Measurements from ENCODE around the gene RNF4. TPM values are rescaled to one million over a fixed set of nuclear protein-coding genes. Genes with fewer than 3 reads are reported as not detected.

The RNF4 gene
- total RNA-seq, 2 donors from 2014 or later, result 38.7 to 38.9 TPM

DNA sequence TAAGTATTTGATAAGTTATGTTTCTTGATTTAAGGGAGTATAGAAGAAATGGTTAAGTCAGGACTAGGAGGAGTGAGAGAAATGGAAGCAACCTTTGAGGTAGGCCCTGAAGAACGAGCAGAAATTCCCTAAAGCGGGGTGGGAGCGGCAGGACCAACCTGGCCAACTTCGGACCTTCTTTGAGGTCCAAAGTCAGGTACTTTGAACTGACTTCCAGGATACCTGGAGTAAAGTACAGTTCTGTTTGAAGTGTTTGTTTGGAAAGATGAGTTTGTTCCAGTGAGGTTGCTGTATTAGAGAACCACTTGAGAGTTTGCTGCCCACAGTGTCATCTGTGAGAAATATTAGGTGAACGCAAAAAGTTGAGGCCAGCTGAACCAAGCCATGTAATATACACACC is 11.7 kb downstream of the RNF4 start:
- no peak for DNase-seq (ENCODE audit: low spot score)
- intact Hi-C loops (cut with DNase I), result no loop called here

DNA sequence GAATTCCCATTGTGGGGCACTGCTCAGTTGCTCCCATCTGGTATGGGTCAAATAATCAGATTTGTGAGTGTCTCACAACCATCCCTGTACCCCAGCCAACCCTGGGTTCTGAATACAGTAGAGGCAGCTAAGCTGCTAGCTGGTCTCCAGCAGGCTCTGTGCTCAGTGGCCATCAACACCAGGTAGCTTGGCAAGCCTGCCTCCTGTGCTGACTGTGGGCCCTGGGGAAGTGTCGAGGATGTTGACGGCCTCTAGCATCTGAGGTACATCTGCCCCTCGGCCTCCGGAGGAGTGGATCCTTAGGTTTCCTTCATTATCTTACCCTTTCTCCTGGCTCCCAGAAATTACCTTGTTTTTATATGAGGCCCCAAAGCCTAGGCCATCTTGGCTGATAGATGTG is 13.3 kb downstream of the RNF4 start:
- DNase-seq (ENCODE audit: low spot score), result peak; percentile 38
- intact Hi-C loops (cut with DNase I), result no loop called here

DNA sequence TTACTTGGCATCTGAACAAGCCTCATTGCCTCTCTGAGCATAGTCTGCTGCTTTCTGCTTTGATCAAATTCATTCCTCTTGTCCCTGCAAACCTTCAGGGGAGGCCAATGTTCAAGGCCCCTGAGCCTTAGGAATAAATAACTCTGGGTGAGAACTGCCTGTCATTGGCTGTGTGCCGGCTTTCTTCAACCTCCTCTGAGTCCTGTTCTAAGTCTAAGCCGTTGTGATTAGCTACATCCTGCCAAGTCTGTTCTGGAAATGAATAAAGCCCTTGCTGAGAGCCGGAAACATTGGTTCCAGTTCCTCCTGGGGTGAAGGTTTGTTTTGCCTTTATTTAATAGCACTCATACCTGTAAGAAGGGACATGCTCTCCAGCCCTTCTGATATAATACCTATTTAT is 13.8 kb downstream of the RNF4 start:
- peak; percentile 48 for DNase-seq (ENCODE audit: low spot score)
- intact Hi-C loops (cut with DNase I), result no loop called here

DNA sequence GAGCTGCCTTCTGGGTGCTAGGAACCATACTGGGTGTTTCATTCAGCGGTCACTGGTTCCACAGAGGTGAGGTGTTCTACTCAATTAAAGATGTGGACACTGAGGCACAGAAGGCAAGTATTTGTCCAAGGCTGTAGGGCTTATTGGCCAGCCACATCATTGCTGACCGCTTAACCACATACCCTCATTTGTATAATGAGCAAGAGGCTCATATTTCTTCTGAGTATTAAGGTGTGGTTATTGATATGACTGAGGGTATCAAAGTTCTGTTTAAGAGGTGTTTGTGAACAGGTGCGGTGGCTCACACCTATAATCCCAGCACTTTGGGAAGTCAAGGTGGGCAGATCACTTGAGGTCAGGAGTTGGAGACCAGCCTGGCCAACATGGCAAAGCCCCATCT is 14.3 kb downstream of the RNF4 start:
- intact Hi-C loops (cut with DNase I), result no loop called here
- peak; percentile 17 for DNase-seq (ENCODE audit: low spot score)

DNA sequence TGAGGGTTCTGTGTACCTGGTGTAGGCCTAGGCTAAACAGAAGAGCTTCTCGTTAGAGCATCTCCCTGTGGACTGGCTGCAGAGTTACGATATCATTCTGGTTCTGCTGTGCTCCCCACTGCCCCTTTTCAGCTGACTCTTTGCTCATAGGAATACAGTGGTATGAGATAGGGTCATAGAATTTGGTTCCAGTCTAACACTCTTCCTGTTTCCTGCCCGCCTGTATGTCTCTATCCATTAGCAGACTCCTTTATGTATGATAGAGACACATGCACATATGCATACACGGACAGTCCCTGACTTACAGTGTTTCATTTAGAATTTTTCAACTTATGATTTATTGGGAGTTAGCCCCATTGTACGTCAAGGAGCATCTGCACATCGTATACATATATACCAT is 15.3 kb downstream of the RNF4 start:
- intact Hi-C loops (cut with DNase I), result no loop called here
- DNase-seq (ENCODE audit: low spot score), result peak; percentile 5

DNA sequence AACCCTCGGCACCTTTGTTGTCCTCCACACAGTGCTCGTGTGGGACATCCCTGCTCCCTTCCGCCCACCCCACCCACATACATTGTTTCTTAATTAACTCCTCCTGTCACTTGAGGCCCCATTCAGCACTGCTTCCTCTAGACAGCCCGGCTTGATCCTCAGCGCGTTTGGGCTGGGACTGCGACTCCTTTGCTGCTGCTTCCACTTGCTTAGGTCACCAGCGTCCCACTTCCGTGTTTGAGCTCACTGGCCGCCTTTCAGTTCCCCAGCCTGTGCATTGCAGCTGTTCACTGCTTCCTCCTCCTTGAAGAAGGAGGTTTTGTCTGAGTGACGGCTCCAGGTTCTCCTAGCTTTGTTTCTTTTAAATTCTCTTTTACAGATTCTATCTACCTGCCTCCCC is 16.1 kb downstream of the RNF4 start:
- intact Hi-C loops (cut with DNase I), result no loop called here
- peak; percentile 91 for DNase-seq (ENCODE audit: low spot score)

DNA sequence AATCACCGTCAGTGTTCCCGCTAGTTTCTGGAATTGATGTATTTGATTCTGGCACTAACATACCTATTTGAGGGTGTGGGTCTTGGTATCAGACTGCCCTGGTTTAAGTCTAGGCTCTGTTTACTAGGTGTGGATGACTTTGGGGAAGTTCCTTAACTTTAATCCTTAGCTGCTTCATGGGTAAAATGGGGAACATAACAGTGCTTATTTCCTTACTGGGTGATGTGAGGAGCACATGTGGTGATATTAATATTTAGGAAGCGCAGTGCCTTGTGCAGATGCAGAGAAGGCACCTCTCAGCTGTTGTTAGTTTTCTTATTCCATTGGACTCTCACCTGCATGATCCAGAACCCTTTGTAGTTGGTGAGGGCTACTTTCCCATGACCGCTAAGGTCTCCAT is 17.1 kb downstream of the RNF4 start:
- intact Hi-C loops (cut with DNase I), result no loop called here
- DNase-seq (ENCODE audit: low spot score), result no peak

DNA sequence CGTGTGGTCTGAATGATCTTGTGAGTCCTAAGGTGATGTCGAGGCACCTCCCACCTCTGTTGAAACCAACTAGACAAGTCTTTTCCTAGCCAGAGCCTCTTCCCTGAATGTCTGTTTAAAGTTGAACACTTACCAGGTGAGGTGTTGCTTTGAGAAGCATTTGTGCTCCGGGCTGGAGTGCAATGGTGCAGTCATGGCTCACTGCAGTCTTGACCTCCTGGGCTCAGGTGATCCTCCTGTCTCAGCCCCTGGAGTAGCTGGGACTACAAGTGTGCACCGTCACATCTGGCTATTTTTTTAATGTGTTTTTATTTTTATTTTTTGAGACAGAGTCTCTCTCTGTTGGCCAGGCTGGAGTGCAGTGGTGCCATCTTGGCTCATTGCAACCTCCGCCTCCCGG is 18.1 kb downstream of the RNF4 start:
- DNase-seq (ENCODE audit: low spot score), result no peak
- intact Hi-C loops (cut with DNase I), result no loop called here

DNA sequence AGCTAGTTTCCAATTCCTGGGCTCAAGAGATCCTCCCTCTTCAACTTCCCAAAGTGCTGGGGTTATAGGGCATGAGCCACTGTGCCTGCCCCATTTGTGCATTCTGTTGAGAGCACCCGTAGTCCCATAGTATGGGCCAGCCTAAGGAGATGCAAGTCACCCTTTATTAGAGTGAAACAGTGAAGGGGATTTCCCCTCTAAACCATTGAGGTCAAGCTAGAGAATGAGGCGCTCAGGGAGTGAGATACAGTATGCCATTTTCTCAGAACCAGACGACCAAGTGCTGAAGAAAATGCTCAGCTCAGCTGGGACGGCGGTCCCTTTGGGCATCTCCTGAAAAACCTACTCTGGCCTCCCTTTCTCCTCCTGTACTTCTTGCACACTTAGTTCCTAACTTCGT is 18.7 kb downstream of the RNF4 start:
- peak; percentile 3 for DNase-seq (ENCODE audit: low spot score)
- intact Hi-C loops (cut with DNase I), result no loop called here

DNA sequence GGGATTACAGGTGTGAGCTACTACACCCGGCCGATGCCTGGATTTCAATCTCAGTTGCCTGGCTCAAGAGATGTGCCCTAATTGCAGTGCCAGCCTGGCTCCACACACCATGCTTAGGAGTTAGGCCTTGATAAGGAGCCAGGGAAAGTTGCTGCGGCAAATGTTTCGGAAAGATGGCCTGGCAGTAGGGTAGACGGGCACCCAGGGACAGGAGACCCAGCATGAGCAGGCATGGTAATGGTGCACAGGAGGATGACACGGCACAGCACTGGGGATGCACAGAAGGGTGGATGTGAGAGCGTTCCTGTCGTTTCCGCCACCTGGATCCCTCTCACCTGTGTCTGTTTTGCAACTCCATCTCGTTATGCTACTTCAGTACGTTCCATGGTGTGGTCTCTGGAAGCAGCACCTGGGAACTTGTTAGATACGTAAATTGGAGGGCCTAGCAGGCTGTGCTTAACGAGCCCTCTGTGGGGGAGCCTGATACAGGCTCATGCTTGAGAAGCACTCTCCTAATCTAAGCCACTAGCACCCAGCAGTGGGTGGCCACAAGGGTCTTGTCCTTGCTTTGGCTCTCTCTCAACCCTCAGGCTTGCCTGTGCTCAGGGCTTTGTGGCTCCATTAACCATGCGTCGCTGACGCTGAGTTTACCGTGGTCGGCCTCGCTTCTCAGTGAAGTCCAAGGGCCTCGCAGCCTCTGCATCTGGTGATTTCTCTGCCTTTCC is 20.3 kb downstream of the RNF4 start:
- intact Hi-C loops (cut with DNase I), result no loop called here
- DNase-seq (ENCODE audit: low spot score), result peak; percentile 62

DNA sequence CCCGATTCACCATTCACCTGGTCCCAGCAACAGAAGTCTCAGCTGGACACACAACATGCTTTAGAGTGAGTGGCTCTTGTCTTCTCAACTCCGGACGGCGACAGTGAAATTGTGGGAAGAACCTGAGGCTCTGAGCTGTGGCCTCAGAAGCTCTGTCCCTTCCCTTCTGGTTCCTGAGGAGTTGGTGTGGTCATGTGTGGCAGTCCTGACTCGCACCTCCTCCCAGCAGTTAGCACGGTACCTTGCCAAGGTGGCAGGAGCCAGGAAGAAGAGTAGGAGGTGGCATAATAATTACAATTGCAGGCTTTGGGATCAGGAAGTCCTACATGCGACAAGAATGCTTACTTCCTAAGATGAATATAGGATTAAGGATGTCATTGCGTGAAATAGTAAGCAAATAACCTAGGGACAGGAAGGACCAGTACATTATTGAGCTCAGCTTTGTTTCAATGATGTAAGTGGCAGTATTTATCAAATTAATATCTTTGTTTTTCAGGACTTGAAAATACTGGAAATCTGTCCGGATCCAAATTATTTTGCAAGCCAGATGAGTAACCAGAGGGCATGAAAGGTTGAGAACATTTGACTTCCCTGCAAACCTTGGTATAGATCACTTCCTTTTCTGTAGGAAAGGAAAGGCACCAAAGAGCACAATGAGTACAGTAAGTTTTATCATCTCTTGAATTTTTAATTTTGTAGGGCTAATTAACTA is 21.1 kb downstream of the RNF4 start:
- intact Hi-C loops (cut with DNase I), result no loop called here
- peak; percentile 62 for DNase-seq (ENCODE audit: low spot score)

DNA sequence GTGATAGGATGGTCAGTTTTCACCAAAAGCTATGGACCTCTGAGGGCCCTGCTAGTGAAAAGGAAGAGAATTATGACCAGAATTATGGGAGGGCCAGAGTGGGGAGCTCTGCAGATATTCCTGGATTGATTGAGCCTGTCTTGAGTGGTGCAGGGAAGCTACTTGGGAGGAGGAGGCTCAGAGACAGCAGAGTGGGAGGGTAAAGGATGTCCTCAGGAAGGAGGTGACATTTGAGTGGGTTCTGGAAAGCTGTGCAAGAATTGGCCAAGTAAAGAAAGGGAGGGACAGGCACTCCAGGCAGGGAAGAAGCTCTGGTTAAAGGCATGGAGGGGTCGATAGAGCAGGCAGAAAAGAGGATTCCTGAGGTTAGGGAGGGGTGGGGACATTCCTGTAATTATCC is 24.1 kb downstream of the RNF4 start:
- no peak for DNase-seq (ENCODE audit: low spot score)
- intact Hi-C loops (cut with DNase I), result no loop called here

DNA sequence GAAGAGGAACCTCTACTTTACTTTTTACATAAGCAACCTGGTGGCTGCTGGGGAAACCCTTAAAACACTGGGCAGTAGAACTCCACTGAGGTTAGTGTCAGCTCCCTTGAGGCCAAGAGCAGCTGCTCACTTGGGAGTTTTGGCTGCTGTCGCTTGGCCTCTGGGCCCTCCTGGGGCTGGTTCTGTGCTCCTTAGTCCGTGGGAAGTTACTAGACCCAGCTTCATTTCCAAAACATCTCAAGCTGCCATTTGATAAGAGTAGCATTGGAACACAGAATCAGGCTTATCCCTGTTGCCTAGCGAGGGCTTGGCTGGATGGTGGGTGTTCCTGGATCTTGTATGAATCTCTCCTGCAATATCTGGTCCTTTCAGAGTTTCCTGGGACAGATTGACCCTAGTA is 26.1 kb downstream of the RNF4 start:
- DNase-seq (ENCODE audit: low spot score), result no peak
- intact Hi-C loops (cut with DNase I), result no loop called here

DNA sequence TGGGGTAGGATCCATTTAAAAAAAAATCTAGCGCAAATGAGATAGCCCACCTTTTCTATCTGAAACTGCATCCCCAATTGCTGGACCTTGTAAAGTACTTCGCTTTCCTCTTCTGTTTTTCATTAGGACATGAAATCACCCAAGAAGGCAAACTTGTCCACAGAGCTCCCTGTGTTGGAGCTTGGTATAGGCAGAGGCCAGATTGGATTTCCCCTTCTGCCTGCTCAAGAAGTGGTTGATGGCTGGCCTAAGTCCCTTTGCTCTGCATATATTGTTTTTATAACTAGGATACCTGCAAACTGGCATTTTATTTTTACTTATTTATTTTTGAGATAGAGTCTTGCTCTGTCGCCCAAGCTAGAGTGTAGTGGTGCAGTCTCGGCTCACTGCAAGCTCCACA is 28.4 kb downstream of the RNF4 start:
- intact Hi-C loops (cut with DNase I), result no loop called here

DNA sequence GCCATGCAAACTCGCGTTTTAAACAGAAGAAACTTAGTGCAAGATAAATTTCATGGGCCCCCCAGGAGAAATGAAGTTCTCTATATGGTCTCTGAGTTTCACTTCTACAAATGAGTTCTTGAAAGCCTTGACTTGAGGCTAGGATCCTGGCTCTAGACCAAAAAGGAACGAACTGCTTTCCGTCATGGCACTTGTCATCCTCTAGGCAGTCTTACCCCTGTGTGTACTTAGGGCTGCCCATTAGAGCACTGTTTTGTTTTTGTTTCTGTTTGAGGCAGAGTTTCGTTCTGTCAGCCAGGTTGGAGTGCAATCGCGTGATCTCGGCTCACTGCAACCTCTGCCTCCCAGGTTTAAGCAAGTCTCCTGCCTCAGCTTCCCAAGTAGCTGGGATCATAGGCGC is 29.0 kb downstream of the RNF4 start:
- intact Hi-C loops (cut with DNase I), result no loop called here
- DNase-seq (ENCODE audit: low spot score), result no peak

More for the DNA sequence above, 28.4 kb downstream of the RNF4 start:
- DNase-seq (ENCODE audit: low spot score), result no peak

DNA sequence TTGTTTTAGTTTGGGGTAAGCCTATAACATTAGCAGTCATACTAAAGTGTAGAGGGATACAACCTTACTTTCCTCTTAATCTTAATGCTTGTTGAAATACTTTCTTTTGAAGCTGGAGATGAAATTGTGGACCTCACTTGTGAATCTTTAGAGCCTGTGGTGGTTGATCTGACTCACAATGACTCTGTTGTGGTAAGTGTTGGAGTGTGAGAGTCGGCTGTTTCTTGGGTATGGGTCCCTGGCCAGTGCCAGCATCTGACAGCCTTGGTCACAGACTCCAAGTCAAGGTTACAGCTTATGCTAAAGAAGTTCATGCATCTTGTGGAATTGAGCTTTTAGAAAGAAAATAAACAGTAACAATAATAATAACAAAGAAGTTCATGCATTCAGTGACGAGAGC is 31.6 kb downstream of the RNF4 start:
- no peak for DNase-seq (ENCODE audit: low spot score)
- intact Hi-C loops (cut with DNase I), result no loop called here

DNA sequence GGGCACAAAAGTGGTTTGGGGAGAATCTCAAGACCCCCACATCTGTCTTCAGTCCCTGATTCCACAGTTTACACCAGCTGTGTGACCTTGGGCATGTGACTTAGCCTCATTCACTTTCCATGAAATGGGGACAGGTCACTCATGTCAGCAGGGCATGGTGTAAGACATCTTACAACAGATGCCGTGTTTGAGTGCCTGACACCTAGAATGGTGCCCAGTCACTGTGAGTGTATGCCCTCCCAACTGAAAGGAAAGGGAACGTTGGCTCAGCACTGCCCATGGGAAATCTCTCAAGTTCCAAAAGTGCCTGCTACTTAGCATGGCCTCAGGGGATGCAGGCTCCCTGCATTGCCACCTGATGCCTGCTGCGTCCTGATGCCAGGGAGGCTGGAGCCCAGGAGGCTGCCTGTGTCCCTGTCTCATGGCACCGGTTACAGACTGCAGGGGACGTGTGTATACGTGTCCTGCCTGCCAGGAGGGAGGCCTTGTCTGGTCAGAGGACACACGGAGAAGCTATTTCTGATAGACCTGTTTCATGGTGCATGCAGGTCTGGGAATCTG is 32.2 kb downstream of the RNF4 start:
- intact Hi-C loops (cut with DNase I), result no loop called here
- DNase-seq (ENCODE audit: low spot score), result no peak

DNA sequence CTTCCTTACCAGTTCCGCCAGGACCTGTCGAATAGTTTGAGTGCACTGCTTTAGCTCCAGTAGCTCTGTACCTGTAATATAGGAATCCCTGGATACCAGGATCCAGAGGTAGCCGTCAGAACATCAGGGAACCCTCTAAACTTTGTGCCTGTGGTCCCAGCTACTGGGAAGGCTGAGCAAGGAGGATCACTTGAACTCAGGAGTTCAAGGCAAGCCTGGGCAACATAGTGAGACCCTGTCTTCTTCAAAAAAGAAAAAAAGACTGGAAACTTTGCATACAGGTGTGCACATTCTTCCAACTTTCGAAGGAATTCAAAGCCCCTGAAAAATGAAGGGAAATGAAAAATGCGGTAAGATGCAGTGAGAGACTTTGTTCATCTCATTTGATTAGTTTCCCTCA is 34.9 kb downstream of the RNF4 start:
- DNase-seq (ENCODE audit: low spot score), result no peak
- intact Hi-C loops (cut with DNase I), result no loop called here

DNA sequence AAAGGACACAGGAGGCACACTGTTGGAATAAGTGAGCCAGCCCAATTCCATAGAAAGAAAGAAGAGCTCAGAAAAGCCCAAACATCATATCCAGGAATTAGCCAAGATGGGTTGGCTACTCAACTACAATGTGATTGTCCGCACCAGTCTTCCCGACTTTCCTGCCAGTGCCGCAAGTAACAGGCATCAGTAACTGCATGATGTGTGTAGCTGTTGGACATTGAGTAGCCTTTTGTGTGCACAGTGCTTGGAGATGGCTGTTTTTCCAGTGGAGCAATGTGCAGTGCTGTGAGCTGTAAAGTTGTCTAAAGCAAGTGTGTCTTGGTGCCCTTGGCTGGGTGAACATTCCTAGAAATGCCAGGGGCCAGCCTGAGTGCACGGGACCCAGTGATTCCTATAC is 38.4 kb downstream of the RNF4 start:
- no peak for DNase-seq (ENCODE audit: low spot score)
- intact Hi-C loops (cut with DNase I), result no loop called here

DNA sequence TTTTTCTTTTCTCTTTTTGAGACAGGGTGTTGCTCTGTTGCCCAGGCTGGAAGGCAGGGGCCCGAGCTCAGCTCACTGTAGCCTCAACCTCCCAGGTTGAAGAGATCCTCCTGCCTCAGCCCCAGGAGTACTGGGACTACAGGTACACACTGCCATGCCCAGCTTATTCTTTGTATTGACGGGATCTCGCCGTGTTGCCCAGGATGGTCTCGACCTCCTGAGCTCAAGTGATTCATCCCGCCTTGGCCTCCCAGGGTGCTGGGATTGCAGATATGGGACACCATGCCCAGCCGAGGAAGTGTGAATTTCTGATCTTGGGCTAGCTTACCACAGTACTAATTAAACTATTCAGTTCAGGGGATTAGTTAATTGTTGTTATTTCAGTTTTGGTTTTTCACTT is 38.9 kb downstream of the RNF4 start:
- no peak for DNase-seq (ENCODE audit: low spot score)
- intact Hi-C loops (cut with DNase I), result no loop called here
